K562 (cell line): Measurements from ENCODE around the gene LAPTM5. TPM values are rescaled to one million over a fixed set of nuclear protein-coding genes. Genes with fewer than 3 reads are reported as not detected.

Experiments used
- ATF3 ChIP-seq, 2 experiments: fragments of 450-650 bp in 1 of 2; sonication (generic) in 1 of 2; formaldehyde crosslinking in 1 of 2; IDR thresholded peaks in 1 of 2; conservative IDR thresholded peaks in 1 of 2; 2 replicates each; pipeline versions ENCODE4 v1.6.1 to v1.8.1; 2016 to 2023; ENCODE audit warnings: mild to moderate bottlenecking in 2 of 2, moderate library complexity in 2 of 2, inconsistent platforms in 1 of 2, missing genetic modification reagents in 1 of 2
- CBX5 ChIP-seq: IDR thresholded peaks from 2 replicates; pipeline ENCODE4 v1.6.1; 2014; ENCODE audit warnings: low read depth, borderline replicate concordance
- E2F6 ChIP-seq, 2 experiments: IDR thresholded peaks; 2 replicates each; pipeline ENCODE4 v1.6.1; 2011; ENCODE audit warnings: borderline replicate concordance in 1 of 2, control low read depth in 1 of 2, low read depth in 1 of 2, low read length in 1 of 2, mild to moderate bottlenecking in 1 of 2, mixed read lengths in 1 of 2, moderate library complexity in 1 of 2; ENCODE audit not compliant: insufficient read depth in 1 of 2, insufficient read length in 1 of 2, poor library complexity in 1 of 2, severe bottlenecking in 1 of 2; ENCODE audit errors: extremely low read depth in 1 of 2
- FOS ChIP-seq: IDR thresholded peaks from 3 replicates; pipeline ENCODE4 v1.6.1; 2011; ENCODE audit not compliant: insufficient read length; ENCODE audit errors: extremely low read depth
- KAT7 ChIP-seq: sonication (generic); formaldehyde crosslinking; IDR thresholded peaks from 2 replicates; pipeline ENCODE4 v1.8.0; 2022; ENCODE audit warnings: missing genetic modification reagents, mild to moderate bottlenecking, borderline replicate concordance
- MAZ ChIP-seq, 2 experiments: fragments of 450-650 bp in 1 of 2; sonication (generic) in 1 of 2; formaldehyde crosslinking; IDR thresholded peaks in 1 of 2; conservative IDR thresholded peaks in 1 of 2; 2 replicates each; pipeline versions ENCODE4 v1.4.0 to v1.5.0; 2020; ENCODE audit warnings: mild to moderate bottlenecking in 1 of 2, missing genetic modification reagents in 1 of 2
- MCM2 ChIP-seq: fragments of 450-650 bp; IDR thresholded peaks from 2 replicates; pipeline ENCODE4 v1.6.1; 2017; ENCODE audit warnings: low read depth, mild to moderate bottlenecking
- MECOM ChIP-seq: fragments of 250-450 bp; sonication (Bioruptor Pico); IDR thresholded peaks from 2 replicates; pipeline ENCODE4 v1.8.0; 2022; ENCODE audit warnings: inconsistent platforms
- NCOR1 ChIP-seq: fragments of 450-650 bp; IDR thresholded peaks from 2 replicates; pipeline ENCODE4 v1.6.1; 2016; ENCODE audit warnings: mild to moderate bottlenecking, moderate library complexity
- PHB2 ChIP-seq: fragments of 450-650 bp; IDR thresholded peaks from 2 replicates; pipeline ENCODE4 v1.6.1; 2017; ENCODE audit warnings: low read depth
- POLR2H ChIP-seq: IDR thresholded peaks from 2 replicates; pipeline ENCODE4 v1.6.1; 2016; ENCODE audit warnings: missing genetic modification characterization, low read depth, mild to moderate bottlenecking, control low read depth, missing compliant biosample characterization, moderate library complexity
- RBM22 ChIP-seq: fragments of 200-400 bp; formaldehyde crosslinking; IDR thresholded peaks from 2 replicates; pipeline ENCODE4 v1.6.1; 2018; ENCODE audit warnings: low read length, low read depth; ENCODE audit not compliant: poor library complexity, severe bottlenecking
- SIRT6 ChIP-seq: IDR thresholded peaks from one replicate; pipeline ENCODE4 v1.6.1; 2012; ENCODE audit warnings: low read depth, mild to moderate bottlenecking, control low read depth, inconsistent platforms, low read length, moderate library complexity
- SIX5 ChIP-seq, 2 experiments: IDR thresholded peaks; 2 replicates each; pipeline ENCODE4 v1.6.1; 2011; ENCODE audit warnings: low read length in 2 of 2, borderline replicate concordance in 1 of 2, low read depth in 1 of 2, mild to moderate bottlenecking in 1 of 2, moderate library complexity in 1 of 2; ENCODE audit not compliant: insufficient read depth in 1 of 2
- SOX6 ChIP-seq: fragments of 450-650 bp; IDR thresholded peaks from 2 replicates; pipeline ENCODE4 v1.6.1; 2014; ENCODE audit warnings: mild to moderate bottlenecking
- TEAD4 ChIP-seq, 2 experiments: sonication (generic) in 1 of 2; formaldehyde crosslinking in 1 of 2; IDR thresholded peaks; 2 replicates each; pipeline versions ENCODE4 v1.6.1 to v1.8.0; 2012 to 2022; ENCODE audit warnings: borderline replicate concordance in 1 of 2, inconsistent platforms in 1 of 2, low read length in 1 of 2, mild to moderate bottlenecking in 1 of 2, missing genetic modification reagents in 1 of 2
- THRAP3 ChIP-seq: fragments of 450-650 bp; IDR thresholded peaks from 2 replicates; pipeline ENCODE4 v1.6.1; 2016; ENCODE audit warnings: mild to moderate bottlenecking, inconsistent platforms, borderline replicate concordance
- ZNF431 ChIP-seq: sonication (generic); formaldehyde crosslinking; IDR thresholded peaks from 2 replicates; pipeline ENCODE4 v1.8.0; 2022; ENCODE audit warnings: mild to moderate bottlenecking, missing genetic modification reagents
- ZNF76 ChIP-seq: fragments of 250-450 bp; sonication (Bioruptor Pico); IDR thresholded peaks from 2 replicates; pipeline ENCODE4 v1.4.0; 2020; ENCODE audit warnings: mild to moderate bottlenecking, moderate library complexity, borderline replicate concordance
- polyA plus RNA-seq, 8 experiments: library from polyadenylated mRNA; depleted of rRNA in 4 of 8; stranded (reverse) in 5 of 8; unstranded in 3 of 8; fragments of >200 nt; fragmentation: Nextera tagmentation in 2 of 8; fragmentation: Illumina TruSeq in 1 of 8; extraction: Ambion mirVana in 2 of 8; extraction: Trizol in 1 of 8; gene quantifications; 2 replicates each; pipeline versions ENCODE4 v1.2.1 to v1.2.3, GENCODE V29; 2011 to 2014; ENCODE audit warnings: inconsistent platforms in 1 of 8, missing spikeins in 1 of 8
- total RNA-seq, 7 experiments: library from RNA; depleted of rRNA in 6 of 7; stranded (reverse); fragments of >200 nt in 6 of 7; fragmentation: Illumina TruSeq in 2 of 7; extraction: Trizol in 2 of 7; gene quantifications; 2 replicates each; pipeline versions ENCODE4 v1.2.1 to v1.2.3, GENCODE V29; 2011 to 2021; ENCODE audit warnings: low replicate concordance in 1 of 7
- TF ChIP-seq, protein P1 (sequence below): fragments of 450-650 bp; IDR thresholded peaks from 2 replicates; pipeline ENCODE4 v1.6.1; 2014; ENCODE audit warnings: low read depth, mild to moderate bottlenecking, moderate library complexity, borderline replicate concordance
- TF ChIP-seq, protein P2 (sequence below): conservative IDR thresholded peaks from 2 replicates; pipeline ENCODE4 v1.6.1; 2011; ENCODE audit warnings: low read depth, mild to moderate bottlenecking, low read length; ENCODE audit not compliant: control insufficient read depth

Gene LAPTM5
- total and polyA plus RNA-seq, 9 of the 15 experiments (the other 6 are each of a cell fraction or from before 2014, with no cell fraction given): 2.4 to 47.3 (median 20.3) TPM

DNA sequence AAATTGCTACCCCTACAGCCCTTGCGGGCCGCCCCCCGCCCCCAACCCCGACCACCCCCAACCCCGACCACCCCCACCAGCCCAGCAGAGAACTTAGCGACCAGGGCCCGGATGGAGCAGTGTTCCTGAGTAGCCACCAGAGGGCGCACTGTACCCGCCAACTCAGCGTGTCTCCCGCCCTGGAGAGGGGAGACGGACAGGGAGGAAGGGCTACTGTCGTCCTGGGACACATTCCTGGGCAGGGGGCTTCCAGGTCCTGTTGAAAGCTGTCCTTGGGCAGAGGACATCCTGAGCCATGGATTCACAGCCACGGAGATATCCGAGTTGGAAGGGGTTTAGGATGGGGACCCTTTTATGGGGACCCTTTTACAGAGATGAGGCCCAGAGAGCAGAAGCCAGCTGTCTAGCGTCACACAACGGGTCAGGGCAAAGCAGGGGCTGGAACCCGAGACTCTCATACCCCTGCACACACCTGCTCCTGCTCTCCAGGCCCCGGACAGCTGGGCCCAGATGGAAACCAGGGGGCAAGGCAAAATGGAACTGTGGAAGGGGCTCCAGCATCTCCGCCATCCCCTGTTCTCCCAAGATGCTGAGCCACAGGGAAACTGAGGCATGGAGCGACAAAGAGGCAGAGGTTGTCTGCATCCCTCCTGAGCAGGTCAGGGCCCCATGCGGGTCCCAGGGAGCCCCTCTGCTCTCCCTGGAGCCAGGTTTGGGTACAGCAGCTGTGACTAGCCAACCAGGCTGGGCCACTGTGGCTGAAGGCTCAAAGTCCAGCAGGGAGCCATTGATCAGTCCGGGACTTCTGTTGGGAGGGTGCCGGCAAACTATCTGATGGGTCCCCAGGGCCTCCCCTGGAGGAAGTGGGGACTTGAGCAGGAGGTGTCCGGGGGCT lies 25.0 kb upstream of the LAPTM5 start (continued):
- TF ChIP-seq ZNF431 (CRISPR knock-in tag): no peak
- TF ChIP-seq ZNF76 (CRISPR knock-in tag): no peak
- TF ChIP-seq E2F6 (IDR thresholded peaks at IDR 0.05; ENCODE audit: borderline replicate concordance in 1 of 2, extremely low read depth in 1 of 2, insufficient read depth in 1 of 2, insufficient read length in 1 of 2, low read depth in 1 of 2, low read length in 1 of 2, poor library complexity in 1 of 2, severe bottlenecking in 1 of 2): peak in 1 of 2 experiments; percentile 67
- TF ChIP-seq, protein P1, sequence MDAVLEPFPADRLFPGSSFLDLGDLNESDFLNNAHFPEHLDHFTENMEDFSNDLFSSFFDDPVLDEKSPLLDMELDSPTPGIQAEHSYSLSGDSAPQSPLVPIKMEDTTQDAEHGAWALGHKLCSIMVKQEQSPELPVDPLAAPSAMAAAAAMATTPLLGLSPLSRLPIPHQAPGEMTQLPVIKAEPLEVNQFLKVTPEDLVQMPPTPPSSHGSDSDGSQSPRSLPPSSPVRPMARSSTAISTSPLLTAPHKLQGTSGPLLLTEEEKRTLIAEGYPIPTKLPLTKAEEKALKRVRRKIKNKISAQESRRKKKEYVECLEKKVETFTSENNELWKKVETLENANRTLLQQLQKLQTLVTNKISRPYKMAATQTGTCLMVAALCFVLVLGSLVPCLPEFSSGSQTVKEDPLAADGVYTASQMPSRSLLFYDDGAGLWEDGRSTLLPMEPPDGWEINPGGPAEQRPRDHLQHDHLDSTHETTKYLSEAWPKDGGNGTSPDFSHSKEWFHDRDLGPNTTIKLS: no peak
- no peak for TF ChIP-seq MCM2
- peak; percentile 35; the same call in 1 of the 2 replicates for TF ChIP-seq MECOM (CRISPR knock-in tag)
- no peak for TF ChIP-seq CBX5
- TF ChIP-seq MAZ (CRISPR knock-in tag; conservative IDR thresholded peaks at IDR 0.05 in 1 of 2, IDR thresholded peaks at IDR 0.05 in 1 of 2): peak in 1 of 2 experiments; percentile 60; a peak in 2 of 4 replicates
- no peak for TF ChIP-seq SIRT6
- no peak for TF ChIP-seq POLR2H
- TF ChIP-seq PHB2: no peak
- TF ChIP-seq RBM22: no peak
- no peak for TF ChIP-seq ATF3 (IDR thresholded peaks at IDR 0.05)
- TF ChIP-seq ATF3 (CRISPR knock-in tag; conservative IDR thresholded peaks at IDR 0.05): no peak
- TF ChIP-seq KAT7 (CRISPR knock-in tag): no peak
- no peak for TF ChIP-seq TEAD4 (IDR thresholded peaks at IDR 0.05; ENCODE audit: low read length)
- TF ChIP-seq TEAD4 (CRISPR knock-in tag; IDR thresholded peaks at IDR 0.05; ENCODE audit: borderline replicate concordance): peak; percentile 76; the same call in 1 of the 2 replicates
- TF ChIP-seq, protein P2, sequence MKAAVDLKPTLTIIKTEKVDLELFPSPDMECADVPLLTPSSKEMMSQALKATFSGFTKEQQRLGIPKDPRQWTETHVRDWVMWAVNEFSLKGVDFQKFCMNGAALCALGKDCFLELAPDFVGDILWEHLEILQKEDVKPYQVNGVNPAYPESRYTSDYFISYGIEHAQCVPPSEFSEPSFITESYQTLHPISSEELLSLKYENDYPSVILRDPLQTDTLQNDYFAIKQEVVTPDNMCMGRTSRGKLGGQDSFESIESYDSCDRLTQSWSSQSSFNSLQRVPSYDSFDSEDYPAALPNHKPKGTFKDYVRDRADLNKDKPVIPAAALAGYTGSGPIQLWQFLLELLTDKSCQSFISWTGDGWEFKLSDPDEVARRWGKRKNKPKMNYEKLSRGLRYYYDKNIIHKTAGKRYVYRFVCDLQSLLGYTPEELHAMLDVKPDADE: no peak
- no peak for TF ChIP-seq SIX5 (IDR thresholded peaks at IDR 0.05; ENCODE audit: borderline replicate concordance in 1 of 2, insufficient read depth in 1 of 2, low read depth in 1 of 2, low read length in 2 of 2)
- TF ChIP-seq SOX6: no peak
- no peak for TF ChIP-seq NCOR1
- no peak for TF ChIP-seq THRAP3
- TF ChIP-seq FOS: no peak
